Liver (tissue), 3 donors: ENCODE data around the gene ANKEF1.

Experiments used
- CTCF ChIP-seq: fragments of 150-350 bp; IDR thresholded peaks from 2 replicates; pipeline ENCODE4 v1.5.1; 2017; ENCODE audit warnings: improper control_type of control experiment, low read depth, low read length; ENCODE audit not compliant: missing input control
- RAD21 ChIP-seq, 2 donors: IDR thresholded peaks; 2 replicates each; pipeline ENCODE4 v1.6.1; 2016; ENCODE audit warnings: antibody characterized with exemption in 2 of 2, mild to moderate bottlenecking in 2 of 2
- TF ChIP-seq, protein P1 (sequence below): IDR thresholded peaks from 2 replicates; pipeline ENCODE4 v1.6.1; 2016; ENCODE audit warnings: antibody characterized with exemption
- donor health status: healthy.
- donor health status: healthy.

DNA sequence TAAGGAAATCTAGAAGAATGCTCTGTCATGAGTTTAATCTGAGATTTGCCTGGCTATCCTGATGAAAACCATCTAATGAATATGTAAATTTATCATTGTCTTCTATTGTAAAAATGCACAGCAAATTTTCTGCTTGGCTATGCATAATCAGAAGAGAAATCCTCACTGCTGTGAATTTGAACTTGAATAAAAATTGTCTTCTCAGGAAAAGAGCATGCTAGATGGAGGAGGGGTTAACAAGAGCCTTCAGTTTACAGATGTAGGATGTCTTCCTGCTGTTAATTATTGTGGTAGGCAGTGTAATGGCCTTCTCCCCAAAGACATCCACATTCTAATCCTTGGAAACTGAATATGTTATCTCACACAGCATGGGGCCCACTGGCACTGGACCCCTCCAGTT lies 45.8 kb downstream of the ANKEF1 start:
- no peak for TF ChIP-seq CTCF
- TF ChIP-seq, protein P1, sequence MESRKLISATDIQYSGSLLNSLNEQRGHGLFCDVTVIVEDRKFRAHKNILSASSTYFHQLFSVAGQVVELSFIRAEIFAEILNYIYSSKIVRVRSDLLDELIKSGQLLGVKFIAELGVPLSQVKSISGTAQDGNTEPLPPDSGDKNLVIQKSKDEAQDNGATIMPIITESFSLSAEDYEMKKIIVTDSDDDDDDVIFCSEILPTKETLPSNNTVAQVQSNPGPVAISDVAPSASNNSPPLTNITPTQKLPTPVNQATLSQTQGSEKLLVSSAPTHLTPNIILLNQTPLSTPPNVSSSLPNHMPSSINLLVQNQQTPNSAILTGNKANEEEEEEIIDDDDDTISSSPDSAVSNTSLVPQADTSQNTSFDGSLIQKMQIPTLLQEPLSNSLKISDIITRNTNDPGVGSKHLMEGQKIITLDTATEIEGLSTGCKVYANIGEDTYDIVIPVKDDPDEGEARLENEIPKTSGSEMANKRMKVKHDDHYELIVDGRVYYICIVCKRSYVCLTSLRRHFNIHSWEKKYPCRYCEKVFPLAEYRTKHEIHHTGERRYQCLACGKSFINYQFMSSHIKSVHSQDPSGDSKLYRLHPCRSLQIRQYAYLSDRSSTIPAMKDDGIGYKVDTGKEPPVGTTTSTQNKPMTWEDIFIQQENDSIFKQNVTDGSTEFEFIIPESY: no peak
- no peak for TF ChIP-seq RAD21 (IDR thresholded peaks at IDR 0.05)
